Liver (tissue), 10 donors: ENCODE measurements around the gene LDHA. TPM values are rescaled to one million over a fixed set of nuclear protein-coding genes. Genes with fewer than 3 reads are reported as not detected.

ENCODE experiments used
- DNase-seq: peaks from one replicate; pipeline ENCODE4 v3.0.0-alpha.2; 2017; ENCODE audit warnings: low spot score
- H3K27ac ChIP-seq, 2 donors: one replicate each; pipeline ENCODE4 v1.7.0; 2013; ENCODE audit warnings: inconsistent platforms in 2 of 2, low read length in 2 of 2, control low read depth in 1 of 2, low read depth in 1 of 2, mild to moderate bottlenecking in 1 of 2
- H3K27me3 ChIP-seq, 4 donors: one replicate each; pipeline versions ENCODE4 v1.6.1 to v1.7.0; 2013; ENCODE audit warnings: low read length in 3 of 4, inconsistent platforms in 1 of 4, mild to moderate bottlenecking in 1 of 4, moderate library complexity in 1 of 4; ENCODE audit not compliant: control insufficient read depth in 4 of 4, insufficient read depth in 4 of 4
- H3K36me3 ChIP-seq, 4 donors: one replicate each; pipeline versions ENCODE4 v1.6.1 to v1.7.0; 2013; ENCODE audit warnings: low read length in 3 of 4, mild to moderate bottlenecking in 3 of 4, low read depth in 1 of 4, moderate library complexity in 1 of 4; ENCODE audit not compliant: control insufficient read depth in 4 of 4, insufficient read depth in 3 of 4
- H3K4me1 ChIP-seq, 4 donors: one replicate each; pipeline versions ENCODE4 v1.6.1 to v1.7.0; 2013; ENCODE audit warnings: low read length in 3 of 4, mild to moderate bottlenecking in 3 of 4, moderate library complexity in 1 of 4; ENCODE audit not compliant: control insufficient read depth in 4 of 4, insufficient read depth in 4 of 4
- H3K4me3 ChIP-seq, 3 donors: one replicate each; pipeline versions ENCODE4 v1.6.1 to v1.7.0; 2013; ENCODE audit warnings: low read length in 3 of 3, control low read depth in 1 of 3, low read depth in 1 of 3, mild to moderate bottlenecking in 1 of 3
- H3K9ac ChIP-seq, 2 donors: one replicate each; pipeline ENCODE4 v1.7.0; 2013; ENCODE audit warnings: low read length in 2 of 2, mild to moderate bottlenecking in 2 of 2, moderate library complexity in 2 of 2, control low read depth in 1 of 2, low read depth in 1 of 2
- H3K9me3 ChIP-seq, 4 donors: one replicate each; pipeline versions ENCODE4 v1.6.1 to v1.7.0; 2013; ENCODE audit warnings: low read length in 3 of 4; ENCODE audit not compliant: control insufficient read depth in 4 of 4
- ATF3 ChIP-seq: IDR thresholded peaks from 2 replicates; pipeline ENCODE4 v1.6.1; 2016; ENCODE audit warnings: antibody characterized with exemption
- JUND ChIP-seq, 2 donors: IDR thresholded peaks; 2 replicates each; pipeline ENCODE4 v1.6.1; 2016; ENCODE audit warnings: antibody characterized with exemption in 2 of 2
- MAX ChIP-seq: IDR thresholded peaks from 2 replicates; pipeline ENCODE4 v1.6.1; 2016; ENCODE audit warnings: antibody characterized with exemption
- NR2F2 ChIP-seq: IDR thresholded peaks from 2 replicates; pipeline ENCODE4 v1.6.1; 2016; ENCODE audit warnings: antibody characterized with exemption
- RAD21 ChIP-seq, 2 donors: IDR thresholded peaks; 2 replicates each; pipeline ENCODE4 v1.6.1; 2016; ENCODE audit warnings: antibody characterized with exemption in 2 of 2, mild to moderate bottlenecking in 2 of 2
- RXRA ChIP-seq, 2 donors: IDR thresholded peaks; 2 replicates each; pipeline ENCODE4 v1.6.1; 2017 to 2018; ENCODE audit warnings: antibody characterized with exemption in 2 of 2, mild to moderate bottlenecking in 1 of 2
- TAF1 ChIP-seq: conservative IDR thresholded peaks from 2 replicates; pipeline ENCODE4 v1.6.1; 2016; ENCODE audit warnings: antibody characterized with exemption, mild to moderate bottlenecking
- YY1 ChIP-seq: IDR thresholded peaks from 2 replicates; pipeline ENCODE4 v1.6.1; 2016; ENCODE audit warnings: antibody characterized with exemption, mild to moderate bottlenecking
- WGBS: extraction: QIAGEN DNeasy Blood & Tissue Kit; methylation state at CpG from one replicate; pipeline ENCODE4 v1.1.7; 2013; 5-methylcytosine and 5-hydroxymethylcytosine counted together
- polyA plus RNA-seq, 2 donors: library from polyadenylated mRNA; stranded (reverse) in 1 of 2; unstranded in 1 of 2; fragments of 200-250 nt in 1 of 2; fragments of >200 nt in 1 of 2; fragmentation: Nextera tagmentation in 1 of 2; extraction: Ambion mirVana in 1 of 2; gene quantifications; one replicate each; pipeline versions ENCODE4 v1.2.1 to v1.2.3, GENCODE V29; 2013 to 2015
- small RNA-seq: library from RNA; depleted of rRNA; stranded (forward); fragments of <200 nt; gene quantifications from one replicate; pipeline ENCODE3, GENCODE V24; 2014
- total RNA-seq, 2 donors: library from RNA; depleted of rRNA; stranded (reverse); fragments of >200 nt; gene quantifications; one replicate each; pipeline ENCODE4 v1.2.3, GENCODE V29; 2014
- donor health status: healthy.
- donor health status: healthy.
- donor health status: healthy.
- donor health status: healthy.
- donor health status: healthy.

The LDHA gene
- total and polyA plus RNA-seq, 4 donors: 215 to 911 (median 645) TPM

GRCh38 chr11:18455686-18456372 is 61.5 kb downstream of the LDHA start, which contains the start of gene LDHAL6A:
LDHAL6A (plus strand) TSS chr11:18455856; CDS start chr11:18456681, 825 bp downstream.
- H3K27me3 ChIP-seq: no peaks in the 10 kb centered on the region
- no peaks in the 10 kb centered on the region for H3K4me1 ChIP-seq
- no peaks in the 10 kb centered on the region for H3K9me3 ChIP-seq
- TF ChIP-seq NR2F2 (no peak), RXRA (IDR thresholded peaks at IDR 0.05) (no peak), RAD21 (IDR thresholded peaks at IDR 0.05) (no peak), TAF1 (no peak), MAX (no peak), YY1 (no peak)
- H3K27ac ChIP-seq: no peak within 1 kb of the TSS
- no peak within 1 kb of the TSS for H3K4me3 ChIP-seq
- 46% methylated on average over 47 of the region's 47 CpGs for WGBS
- H3K36me3 ChIP-seq: no peaks in the 10 kb centered on the region
- no peak for DNase-seq
- H3K9ac ChIP-seq: no peak within 1 kb of the TSS

- Histone ChIP-seq H3K27ac (no peak overlapping the region), H3K36me3 (no peaks in the 10 kb centered on the region), H3K4me3 (no peak overlapping the region), H3K27me3 (no peaks in the 10 kb centered on the region), H3K4me1 (no peaks in the 10 kb centered on the region), H3K9me3 (no peaks in the 10 kb centered on the region), H3K9ac (no peak overlapping the region)
- no peak for TF ChIP-seq ATF3
- TF ChIP-seq JUND (IDR thresholded peaks at IDR 0.05): peak in 1 of 2 donors; percentile 53
- WGBS: 62% methylated on average over 3 of the region's 3 CpGs
- DNase-seq: no peak
Measured at GRCh38 chr11:18457450-18457849, 63.1 kb downstream of the LDHA start.

Small RNA genes within 50 kb of the gene (small RNA-seq; reads per million reads assigned to genes)
- 0.09 reads per million for gene MIR3159

Other genes with a start within 250 kb of the LDHA start
- gene MRGPRX4, start 221.7 kb upstream of the LDHA start, total RNA-seq: not detected
- not detected for gene MRGPRX4, start 221.7 kb upstream of the LDHA start, polyA plus RNA-seq
- gene SAA4, start 157.8 kb upstream of the LDHA start, total RNA-seq: 100 to 1,000 TPM in 1 of 2 donors, 10 to 100 TPM in 1; 84.9 to 792 TPM
- gene SAA4, start 157.8 kb upstream of the LDHA start, polyA plus RNA-seq: 1,000 to 10,000 TPM; 1,462 to 4,017 TPM
- gene SAA2, start 145.9 kb upstream of the LDHA start, total RNA-seq: over 10,000 TPM in 1 of 2 donors, 1 to 10 TPM in 1; 6.4 to 27,037 TPM
- over 10,000 TPM; 14,460 to 26,704 TPM for gene SAA2, start 145.9 kb upstream of the LDHA start, polyA plus RNA-seq
- over 10,000 TPM in 1 of 2 donors, 10 to 100 TPM in 1; 20.4 to 17,739 TPM for gene SAA1, start 128.3 kb upstream of the LDHA start, total RNA-seq
- gene SAA1, start 128.3 kb upstream of the LDHA start, polyA plus RNA-seq: over 10,000 TPM; 24,385 to 33,277 TPM
- 100 to 1,000 TPM in 1 of 2 donors, 10 to 100 TPM in 1; 15.7 to 134 TPM for gene HPS5, start 72.4 kb upstream of the LDHA start, total RNA-seq
- 10 to 100 TPM; 21.9 to 26.5 TPM for gene HPS5, start 72.4 kb upstream of the LDHA start, polyA plus RNA-seq
- 10 to 100 TPM; 25.4 to 37.7 TPM for gene GTF2H1, start 72.0 kb upstream of the LDHA start, total RNA-seq
- 10 to 100 TPM; 11.9 to 12.0 TPM for gene GTF2H1, start 72.0 kb upstream of the LDHA start, polyA plus RNA-seq
- under 1 TPM in 1 of 2 donors, not detected in 1; 0.14 TPM for gene LDHC, start 17.8 kb downstream of the LDHA start, total RNA-seq
- gene LDHC, start 17.8 kb downstream of the LDHA start, polyA plus RNA-seq: 1 to 10 TPM; 1.1 to 2.6 TPM
- not detected for gene LDHAL6A, start 61.3 kb downstream of the LDHA start, total RNA-seq
- gene LDHAL6A, start 61.3 kb downstream of the LDHA start, polyA plus RNA-seq: under 1 TPM in 1 of 2 donors, not detected in 1; 0.28 TPM
- 10 to 100 TPM; 41.1 to 53.1 TPM for gene TSG101, start 132.4 kb downstream of the LDHA start, total RNA-seq
- gene TSG101, start 132.4 kb downstream of the LDHA start, polyA plus RNA-seq: 10 to 100 TPM; 29.7 to 34.6 TPM
- 10 to 100 TPM in 1 of 2 donors, 1 to 10 TPM in 1; 7.7 to 15.5 TPM for gene UEVLD, start 194.2 kb downstream of the LDHA start, total RNA-seq
- gene UEVLD, start 194.2 kb downstream of the LDHA start, polyA plus RNA-seq: 1 to 10 TPM; 5.7 TPM
- under 1 TPM in 1 of 2 donors, not detected in 1; 0.08 TPM for gene MISFA, start 205.2 kb downstream of the LDHA start, total RNA-seq
- under 1 TPM; 0.05 to 0.82 TPM for gene MISFA, start 205.2 kb downstream of the LDHA start, polyA plus RNA-seq
- 10 to 100 TPM in 1 of 2 donors, 1 to 10 TPM in 1; 9.9 to 11.8 TPM for gene SPTY2D1, start 239.8 kb downstream of the LDHA start, total RNA-seq
- 1 to 10 TPM; 3.0 to 4.7 TPM for gene SPTY2D1, start 239.8 kb downstream of the LDHA start, polyA plus RNA-seq